Sigmoid colon (tissue), 7 donors: ENCODE data around the gene PHF20. TPM values are rescaled to one million over a fixed set of nuclear protein-coding genes. Genes with fewer than 3 reads are reported as not detected.

ENCODE experiments used
- DNase-seq: peaks from one replicate; pipeline ENCODE4 v3.0.0-alpha.2; 2019
- H3K27ac ChIP-seq, 4 donors: fragments of 200-600 bp; sonication (generic); one replicate each; pipeline ENCODE4 v1.5.1; 2016 to 2019; ENCODE audit warnings: mild to moderate bottlenecking in 1 of 4
- H3K27me3 ChIP-seq, 3 donors: fragments of 200-600 bp; sonication (generic); one replicate each; pipeline ENCODE4 v1.5.1; 2019; ENCODE audit warnings: mild to moderate bottlenecking in 1 of 3
- H3K36me3 ChIP-seq, 4 donors: fragments of 200-600 bp; sonication (generic); one replicate each; pipeline ENCODE4 v1.5.1; 2016 to 2019
- H3K4me1 ChIP-seq, 4 donors: fragments of 200-600 bp; sonication (generic); one replicate each; pipeline ENCODE4 v1.5.1; 2017 to 2019
- H3K4me3 ChIP-seq, 4 donors: fragments of 200-600 bp; sonication (generic); one replicate each; pipeline ENCODE4 v1.5.1; 2017 to 2019; ENCODE audit warnings: mild to moderate bottlenecking in 2 of 4, moderate library complexity in 1 of 4
- H3K9me3 ChIP-seq, 4 donors: fragments of 200-600 bp in 3 of 4; sonication (generic) in 3 of 4; one replicate each; pipeline versions ENCODE4 v1.5.1 to v1.6.1; 2013 to 2019
- EP300 ChIP-seq, 4 donors: sonication (generic); formaldehyde crosslinking; IDR thresholded peaks; one replicate each; pipeline ENCODE4 v1.6.1; 2017; ENCODE audit warnings: antibody characterized with exemption in 4 of 4
- POLR2A ChIP-seq, 2 donors: fragments of 450-650 bp; IDR thresholded peaks; one replicate each; pipeline ENCODE4 v1.6.1; 2016; ENCODE audit warnings: antibody characterized with exemption in 2 of 2, mild to moderate bottlenecking in 2 of 2, moderate library complexity in 2 of 2
- POLR2AphosphoS5 ChIP-seq, 4 donors: sonication (generic); formaldehyde crosslinking; IDR thresholded peaks; one replicate each; pipeline ENCODE4 v1.6.1; 2017; ENCODE audit warnings: antibody characterized with exemption in 4 of 4
- WGBS, 2 donors: extraction: QIAGEN DNeasy Blood & Tissue Kit; methylation state at CpG; one replicate each; pipeline ENCODE4 v1.1.7; 2013; 5-methylcytosine and 5-hydroxymethylcytosine counted together
- intact Hi-C: fragments of 100-400 bp; cut with DNase I; formaldehyde crosslinking; loops from one replicate; pipeline ENCODE4 v1.15.1; 2023
- polyA plus RNA-seq, 3 donors: library from polyadenylated mRNA; stranded (reverse); fragments of 200-250 nt; gene quantifications; one replicate each; pipeline ENCODE4 v1.2.3, GENCODE V29; 2013
- total RNA-seq, 4 donors: library from RNA; depleted of rRNA; stranded (reverse); fragments of >200 nt; gene quantifications; one replicate each; pipeline ENCODE4 v1.1.0, GENCODE V29; 2016
- TF ChIP-seq, protein P1 (sequence below), 4 experiments: fragments of 450-650 bp in 3 of 4; fragments of 200-600 bp in 1 of 4; IDR thresholded peaks; one replicate each; pipeline ENCODE4 v1.5.1; 2016 to 2019; ENCODE audit warnings: antibody characterized with exemption in 4 of 4, mild to moderate bottlenecking in 3 of 4, moderate library complexity in 2 of 4
- donor health status: healthy with polysubstance abuse.
- donor health status: Bipolar disorder and iron deficiency.
- donor health status: healthy.

The PHF20 gene
- total and polyA plus RNA-seq, 7 donors, result 10.8 to 49.7 (median 41.0) TPM

DNA sequence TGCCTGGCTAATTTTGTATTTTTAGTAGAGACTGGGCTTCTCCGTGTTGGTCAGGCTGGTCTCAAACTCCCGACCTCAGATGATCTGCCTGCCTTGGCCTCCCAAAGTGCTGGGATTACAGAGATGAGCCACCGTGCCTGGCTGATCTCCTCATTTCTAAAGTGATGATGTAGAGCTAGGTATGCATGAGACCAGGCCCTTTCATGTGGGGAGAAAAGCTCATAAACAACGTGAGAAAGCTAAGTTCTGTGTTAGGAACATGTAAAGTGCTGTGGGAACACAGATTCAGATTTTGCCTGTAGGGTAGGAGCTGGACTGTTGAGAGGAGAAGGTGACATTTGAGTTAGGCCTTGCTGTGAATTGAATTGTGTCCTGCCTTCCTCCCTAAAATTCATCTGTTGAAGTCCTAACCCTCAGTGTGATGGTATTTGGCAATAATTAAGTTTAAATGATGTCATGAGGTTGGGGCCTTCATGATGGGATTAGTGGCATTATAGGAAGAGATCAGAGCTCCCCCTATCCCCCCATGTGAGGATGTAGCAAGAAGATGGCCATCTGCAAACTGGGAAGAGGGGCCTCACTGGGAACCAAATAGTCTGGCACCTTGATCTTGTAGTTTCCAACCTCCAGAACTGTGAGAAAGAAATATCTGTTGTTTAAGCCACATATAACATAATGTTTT is 133.3 kb downstream of the PHF20 start:
- DNase-seq, result no peak
- 89 to 94% methylated on average over 4 of the region's 4 CpGs for WGBS, 2 donors
- Histone ChIP-seq H3K36me3 (peaks cover 0 to 11% (median 2%) of the 10 kb centered on the region in 4 donors), H3K4me3 (no peak overlapping the region), H3K27me3 (no peaks in the 10 kb centered on the region), H3K4me1 (no peaks in the 10 kb centered on the region), H3K27ac (no peak overlapping the region), H3K9me3 (no peaks in the 10 kb centered on the region)
- intact Hi-C loops, result no loop called here
- TF ChIP-seq POLR2AphosphoS5 (IDR thresholded peaks at IDR 0.05) (no peak), POLR2A (IDR thresholded peaks at IDR 0.05) (no peak), EP300 (IDR thresholded peaks at IDR 0.05) (no peak)
- TF ChIP-seq, protein P1, sequence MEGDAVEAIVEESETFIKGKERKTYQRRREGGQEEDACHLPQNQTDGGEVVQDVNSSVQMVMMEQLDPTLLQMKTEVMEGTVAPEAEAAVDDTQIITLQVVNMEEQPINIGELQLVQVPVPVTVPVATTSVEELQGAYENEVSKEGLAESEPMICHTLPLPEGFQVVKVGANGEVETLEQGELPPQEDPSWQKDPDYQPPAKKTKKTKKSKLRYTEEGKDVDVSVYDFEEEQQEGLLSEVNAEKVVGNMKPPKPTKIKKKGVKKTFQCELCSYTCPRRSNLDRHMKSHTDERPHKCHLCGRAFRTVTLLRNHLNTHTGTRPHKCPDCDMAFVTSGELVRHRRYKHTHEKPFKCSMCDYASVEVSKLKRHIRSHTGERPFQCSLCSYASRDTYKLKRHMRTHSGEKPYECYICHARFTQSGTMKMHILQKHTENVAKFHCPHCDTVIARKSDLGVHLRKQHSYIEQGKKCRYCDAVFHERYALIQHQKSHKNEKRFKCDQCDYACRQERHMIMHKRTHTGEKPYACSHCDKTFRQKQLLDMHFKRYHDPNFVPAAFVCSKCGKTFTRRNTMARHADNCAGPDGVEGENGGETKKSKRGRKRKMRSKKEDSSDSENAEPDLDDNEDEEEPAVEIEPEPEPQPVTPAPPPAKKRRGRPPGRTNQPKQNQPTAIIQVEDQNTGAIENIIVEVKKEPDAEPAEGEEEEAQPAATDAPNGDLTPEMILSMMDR (IDR thresholded peaks at IDR 0.05), result no peak

- Histone ChIP-seq H3K4me1 (no peaks in the 10 kb centered on the region), H3K4me3 (no peak overlapping the region), H3K9me3 (no peaks in the 10 kb centered on the region), H3K27me3 (no peaks in the 10 kb centered on the region), H3K27ac (no peak overlapping the region), H3K36me3 (peaks cover 0 to 18% (median 5%) of the 10 kb centered on the region in 4 donors)
- intact Hi-C loops, result no loop called here
- TF ChIP-seq POLR2AphosphoS5 (IDR thresholded peaks at IDR 0.05) (no peak), POLR2A (IDR thresholded peaks at IDR 0.05) (no peak), EP300 (IDR thresholded peaks at IDR 0.05) (no peak)
- TF ChIP-seq, protein P1 (IDR thresholded peaks at IDR 0.05), result no peak
- no peak for DNase-seq
- WGBS, 2 donors, result 88 to 92% methylated on average over 7 of the region's 7 CpGs
Measured at GRCh38 chr20:35907017-35907701, 135.3 kb downstream of the PHF20 start.

- DNase-seq, result no peak
- Histone ChIP-seq H3K9me3 (no peaks in the 10 kb centered on the region), H3K27me3 (no peaks in the 10 kb centered on the region), H3K27ac (no peak overlapping the region), H3K36me3 (peaks cover 0 to 20% (median 9%) of the 10 kb centered on the region in 4 donors), H3K4me3 (no peak overlapping the region), H3K4me1 (no peaks in the 10 kb centered on the region)
- intact Hi-C loops, result no loop called here
- no peak for TF ChIP-seq EP300 (IDR thresholded peaks at IDR 0.05)
- no peak for TF ChIP-seq POLR2A (IDR thresholded peaks at IDR 0.05)
- TF ChIP-seq, protein P1 (IDR thresholded peaks at IDR 0.05), result no peak
- TF ChIP-seq POLR2AphosphoS5 (IDR thresholded peaks at IDR 0.05), result no peak
Measured at GRCh38 chr20:35908007-35908406, 136.2 kb downstream of the PHF20 start.

DNA sequence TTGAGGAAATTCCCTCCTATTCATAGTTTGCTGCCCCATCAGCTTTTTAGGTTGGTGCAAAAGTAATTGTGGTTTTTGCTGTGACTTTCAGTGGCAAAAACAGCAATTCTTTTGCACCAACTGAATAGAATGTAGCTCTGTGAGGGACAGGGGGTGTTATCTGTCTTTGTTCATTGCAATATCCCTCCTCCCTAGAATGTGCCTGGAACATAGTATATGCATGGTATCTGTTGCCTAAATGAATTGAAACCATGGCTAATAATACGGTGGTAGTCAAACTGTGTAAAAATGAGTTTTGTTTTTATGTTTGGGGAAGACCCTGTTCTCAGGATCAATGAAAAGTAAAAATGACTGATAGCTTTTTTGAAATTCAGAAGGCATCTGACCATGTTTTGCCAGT is 137.4 kb downstream of the PHF20 start:
- DNase-seq, result no peak
- H3K4me3 ChIP-seq, result no peak overlapping the region
- no peaks in the 10 kb centered on the region for H3K9me3 ChIP-seq
- H3K27me3 ChIP-seq, result no peaks in the 10 kb centered on the region
- intact Hi-C loops, result no loop called here
- no peaks in the 10 kb centered on the region for H3K4me1 ChIP-seq
- WGBS, 2 donors, result 84 to 87% methylated on average over 1 of the region's 1 CpG
- peaks cover 0 to 32% (median 20%) of the 10 kb centered on the region in 4 donors for H3K36me3 ChIP-seq
- H3K27ac ChIP-seq, result no peak overlapping the region
- TF ChIP-seq POLR2AphosphoS5 (IDR thresholded peaks at IDR 0.05) (no peak), POLR2A (IDR thresholded peaks at IDR 0.05) (no peak), EP300 (IDR thresholded peaks at IDR 0.05) (no peak)
- TF ChIP-seq, protein P1 (IDR thresholded peaks at IDR 0.05), result no peak
